Measurements from ENCODE around the gene TCL1B. TPM values are rescaled to one million over a fixed set of nuclear protein-coding genes. Genes with fewer than 3 reads are reported as not detected.

TCL1B gene
- total RNA-seq, 1 donor from 2014 or later, result not detected

DNA sequence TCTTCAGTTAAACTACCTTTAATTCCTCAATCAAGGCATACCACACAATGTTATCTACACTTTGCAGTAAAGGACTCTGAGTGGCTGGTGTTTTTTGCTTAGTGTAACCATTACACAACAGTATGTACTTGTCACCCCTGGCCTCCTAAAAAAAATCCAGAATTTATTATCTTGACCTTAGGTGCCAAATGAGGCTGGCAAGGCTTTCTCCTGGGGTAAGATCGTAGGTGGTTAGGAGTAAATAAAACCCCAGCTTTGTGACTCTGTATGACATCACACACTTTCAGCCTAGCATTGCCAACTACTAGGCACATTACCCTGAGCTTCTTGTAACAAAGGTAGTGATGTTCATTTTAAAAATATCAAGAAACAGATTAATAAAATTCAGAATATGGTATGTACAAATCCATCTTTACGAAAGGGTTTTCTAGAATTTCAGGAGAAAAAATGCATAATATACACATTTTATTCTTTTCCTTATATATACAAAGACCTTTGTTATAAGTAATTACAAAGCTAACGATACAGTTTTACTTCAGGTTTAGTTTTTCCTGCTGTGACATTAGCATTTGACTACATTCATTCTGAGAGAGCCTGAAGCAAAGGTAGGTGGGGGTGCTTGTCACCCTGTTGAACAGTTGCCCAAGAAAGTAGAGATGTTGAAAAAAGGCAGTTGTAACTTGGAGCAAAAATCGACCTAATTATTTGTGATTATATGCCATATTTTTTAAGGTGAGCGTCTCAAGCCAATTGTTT, 14.2 kb downstream of the TCL1B start:
- H3K27me3 Mint-ChIP-seq (ENCODE audit: low read depth), result peaks cover 13% of the 10 kb centered on the region
- H3K4me1 Mint-ChIP-seq (ENCODE audit: low read depth), result peaks cover 11% of the 10 kb centered on the region
- H3K36me3 Mint-ChIP-seq (ENCODE audit: low read depth), result no peaks in the 10 kb centered on the region
- no peaks in the 10 kb centered on the region for H3K9me3 Mint-ChIP-seq (ENCODE audit: low read depth)
- no peak overlapping the region for H3K27ac Mint-ChIP-seq (ENCODE audit: unreplicated experiment)
- TF ChIP-seq, protein P1, sequence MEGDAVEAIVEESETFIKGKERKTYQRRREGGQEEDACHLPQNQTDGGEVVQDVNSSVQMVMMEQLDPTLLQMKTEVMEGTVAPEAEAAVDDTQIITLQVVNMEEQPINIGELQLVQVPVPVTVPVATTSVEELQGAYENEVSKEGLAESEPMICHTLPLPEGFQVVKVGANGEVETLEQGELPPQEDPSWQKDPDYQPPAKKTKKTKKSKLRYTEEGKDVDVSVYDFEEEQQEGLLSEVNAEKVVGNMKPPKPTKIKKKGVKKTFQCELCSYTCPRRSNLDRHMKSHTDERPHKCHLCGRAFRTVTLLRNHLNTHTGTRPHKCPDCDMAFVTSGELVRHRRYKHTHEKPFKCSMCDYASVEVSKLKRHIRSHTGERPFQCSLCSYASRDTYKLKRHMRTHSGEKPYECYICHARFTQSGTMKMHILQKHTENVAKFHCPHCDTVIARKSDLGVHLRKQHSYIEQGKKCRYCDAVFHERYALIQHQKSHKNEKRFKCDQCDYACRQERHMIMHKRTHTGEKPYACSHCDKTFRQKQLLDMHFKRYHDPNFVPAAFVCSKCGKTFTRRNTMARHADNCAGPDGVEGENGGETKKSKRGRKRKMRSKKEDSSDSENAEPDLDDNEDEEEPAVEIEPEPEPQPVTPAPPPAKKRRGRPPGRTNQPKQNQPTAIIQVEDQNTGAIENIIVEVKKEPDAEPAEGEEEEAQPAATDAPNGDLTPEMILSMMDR (IDR thresholded peaks at IDR 0.05), result no peak
- DNase-seq (ENCODE audit: low spot score), result no peak
- no peak overlapping the region for H3K4me3 Mint-ChIP-seq (ENCODE audit: unreplicated experiment)

DNA sequence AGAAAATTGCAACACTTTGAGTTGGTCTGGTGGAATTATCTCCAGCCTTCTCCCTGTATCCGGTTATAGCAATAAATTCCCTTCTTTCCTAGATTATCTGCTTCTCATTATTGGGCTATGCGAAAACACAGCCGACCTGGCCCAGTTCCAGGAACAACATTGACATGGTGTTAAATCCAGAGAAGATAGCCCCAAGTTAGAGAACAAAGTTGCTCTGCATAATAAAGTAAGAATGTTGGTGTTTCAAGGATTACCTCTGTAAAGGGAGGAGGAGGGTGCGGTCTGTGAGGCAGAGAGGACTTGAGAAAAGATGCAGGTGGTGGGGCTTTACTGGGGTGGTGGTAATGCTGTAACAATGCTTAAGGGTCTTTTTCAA, 15.6 kb downstream of the TCL1B start:
- TF ChIP-seq, protein P1 (IDR thresholded peaks at IDR 0.05), result no peak
- Mint-ChIP-seq H3K36me3 (ENCODE audit: low read depth) (no peaks in the 10 kb centered on the region), H3K9me3 (ENCODE audit: low read depth) (no peaks in the 10 kb centered on the region), H3K27me3 (ENCODE audit: low read depth) (peaks cover 15% of the 10 kb centered on the region), H3K4me3 (ENCODE audit: unreplicated experiment) (no peak overlapping the region), H3K4me1 (ENCODE audit: low read depth) (peaks cover 11% of the 10 kb centered on the region), H3K27ac (ENCODE audit: unreplicated experiment) (no peak overlapping the region)
- DNase-seq (ENCODE audit: low spot score), result no peak

DNA sequence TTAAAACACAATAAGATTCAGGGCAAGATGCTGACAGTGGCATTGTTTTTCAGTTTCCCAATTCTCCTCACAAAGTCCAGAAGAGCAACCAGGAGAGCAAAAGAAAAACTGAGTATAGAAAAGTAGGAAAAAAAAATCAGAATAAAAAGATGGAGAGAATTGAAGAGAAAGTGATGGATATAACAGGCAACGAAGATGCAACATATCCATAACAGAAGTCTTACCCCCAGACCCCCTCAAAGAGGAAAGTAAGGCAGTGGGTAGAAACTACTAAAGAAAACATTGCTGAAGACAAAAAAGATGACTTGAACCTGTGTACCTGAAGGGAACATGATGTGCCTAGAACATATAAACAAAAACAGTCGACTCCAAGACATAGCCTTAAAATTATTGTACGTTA, 17.1 kb downstream of the TCL1B start:
- TF ChIP-seq, protein P1 (IDR thresholded peaks at IDR 0.05), result no peak
- Mint-ChIP-seq H3K27me3 (ENCODE audit: low read depth) (peaks cover 15% of the 10 kb centered on the region), H3K9me3 (ENCODE audit: low read depth) (no peaks in the 10 kb centered on the region), H3K4me1 (ENCODE audit: low read depth) (peaks cover 11% of the 10 kb centered on the region), H3K27ac (ENCODE audit: unreplicated experiment) (no peak overlapping the region), H3K36me3 (ENCODE audit: low read depth) (no peaks in the 10 kb centered on the region), H3K4me3 (ENCODE audit: unreplicated experiment) (no peak overlapping the region)
- no peak for DNase-seq (ENCODE audit: low spot score)

GRCh38 chr14:95703805-95704204, 17.6 kb downstream of the TCL1B start:
- no peaks in the 10 kb centered on the region for H3K9me3 Mint-ChIP-seq (ENCODE audit: low read depth)

DNA sequence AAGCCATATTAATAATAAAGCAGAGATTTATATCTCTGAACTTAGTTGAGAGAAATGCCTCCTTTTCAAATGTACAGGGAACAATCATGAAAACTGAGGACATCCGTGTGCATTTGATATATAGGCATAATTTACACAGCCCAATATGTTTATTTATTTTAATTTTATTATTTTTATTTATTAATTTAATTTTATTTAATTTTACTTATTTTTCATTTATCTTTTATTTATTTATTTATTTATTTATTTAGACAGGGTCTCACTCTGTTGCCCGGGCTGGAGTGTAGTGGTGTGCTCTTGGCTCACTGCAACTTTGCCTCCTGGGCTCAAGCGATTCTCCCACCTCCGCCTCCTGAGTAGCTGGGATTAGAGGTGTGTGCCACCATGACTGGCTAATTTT, 19.3 kb downstream of the TCL1B start:
- Mint-ChIP-seq H3K4me3 (ENCODE audit: unreplicated experiment) (no peak overlapping the region), H3K9me3 (ENCODE audit: low read depth) (no peaks in the 10 kb centered on the region), H3K36me3 (ENCODE audit: low read depth) (no peaks in the 10 kb centered on the region), H3K27me3 (ENCODE audit: low read depth) (peaks cover 21% of the 10 kb centered on the region), H3K4me1 (ENCODE audit: low read depth) (peaks cover 3% of the 10 kb centered on the region), H3K27ac (ENCODE audit: unreplicated experiment) (no peak overlapping the region)
- TF ChIP-seq, protein P1 (IDR thresholded peaks at IDR 0.05), result no peak
- no peak for DNase-seq (ENCODE audit: low spot score)

More at GRCh38 chr14:95703805-95704204, 17.6 kb downstream of the TCL1B start:
- TF ChIP-seq, protein P1 (IDR thresholded peaks at IDR 0.05), result no peak
- peaks cover 18% of the 10 kb centered on the region for H3K27me3 Mint-ChIP-seq (ENCODE audit: low read depth)
- peaks cover 11% of the 10 kb centered on the region for H3K4me1 Mint-ChIP-seq (ENCODE audit: low read depth)
- no peak overlapping the region for H3K4me3 Mint-ChIP-seq (ENCODE audit: unreplicated experiment)
- no peak overlapping the region for H3K27ac Mint-ChIP-seq (ENCODE audit: unreplicated experiment)
- DNase-seq (ENCODE audit: low spot score), result no peak
- no peaks in the 10 kb centered on the region for H3K36me3 Mint-ChIP-seq (ENCODE audit: low read depth)
